HEK293 (cell line): Measurements from ENCODE around the gene GSC.

Source experiments
- CTCF ChIA-PET: fragments of 350-600 bp; formaldehyde crosslinking; extraction: SDS; loops from one replicate; lab custom pipeline; 2021; ENCODE audit warnings: antibody characterized with exemption; lab: Yijun Ruan, JAX
- POLR2A ChIA-PET: fragments of 300-600 bp; formaldehyde crosslinking; extraction: SDS; loops from one replicate; lab custom pipeline; 2020; ENCODE audit warnings: antibody characterized with exemption, inconsistent platforms; lab: Yijun Ruan, JAX
- H3K27ac ChIP-seq: fragments of 200-500 bp; sonication (Bioruptor generic); 2 replicates; pipeline ENCODE4 v1.5.1; 2014; ENCODE audit warnings: low read depth, low read length, control low read depth, inconsistent platforms; ENCODE audit errors: extremely low read depth
- H3K36me3 ChIP-seq, 2 experiments: fragments of 200-500 bp in 1 of 2; sonication (Bioruptor generic) in 1 of 2; 1 replicate in 1 of 2; 2 replicates in 1 of 2; pipeline ENCODE4 v1.5.1; 2014 to 2017; ENCODE audit warnings: inconsistent platforms in 2 of 2, low read length in 2 of 2; ENCODE audit not compliant: control insufficient read depth in 2 of 2, insufficient read depth in 1 of 2
- H3K4me1 ChIP-seq: fragments of 200-500 bp; sonication (Bioruptor generic); 2 replicates; pipeline ENCODE4 v1.5.1; 2014; ENCODE audit warnings: mild to moderate bottlenecking, low read length, inconsistent platforms; ENCODE audit not compliant: control insufficient read depth, insufficient read depth
- H3K4me3 ChIP-seq: 2 replicates; pipeline ENCODE4 v1.5.1; 2011; ENCODE audit warnings: low read depth, mild to moderate bottlenecking, control low read depth, low read length, moderate library complexity
- H3K9me3 ChIP-seq: fragments of 200-500 bp; sonication (Bioruptor generic); 2 replicates; pipeline ENCODE4 v1.5.1; 2014; ENCODE audit warnings: low read depth, low read length, inconsistent platforms; ENCODE audit not compliant: control insufficient read depth, insufficient read depth
- ATF2 ChIP-seq: fragments of 450-650 bp; formaldehyde crosslinking; IDR thresholded peaks from 2 replicates; pipeline ENCODE4 v1.5.1; 2016; ENCODE audit warnings: missing biosample characterization, missing genetic modification characterization, low read depth
- HOXD13 ChIP-seq: sonication (generic); formaldehyde crosslinking; IDR thresholded peaks from 2 replicates; pipeline ENCODE4 v1.8.0; 2022; ENCODE audit warnings: missing genetic modification reagents, borderline replicate concordance
- PATZ1 ChIP-seq: fragments of 450-650 bp; formaldehyde crosslinking; IDR thresholded peaks from 2 replicates; pipeline ENCODE4 v1.5.1; 2016; ENCODE audit warnings: missing biosample characterization, missing genetic modification characterization
- PRDM1 ChIP-seq: fragments of 450-650 bp; formaldehyde crosslinking; IDR thresholded peaks from 2 replicates; pipeline ENCODE4; 2016; ENCODE audit warnings: missing biosample characterization, missing genetic modification characterization
- ZBTB8A ChIP-seq: fragments of 450-650 bp; formaldehyde crosslinking; IDR thresholded peaks from 2 replicates; pipeline ENCODE4 v1.5.1; 2016; ENCODE audit warnings: missing biosample characterization, missing genetic modification characterization
- ZNF16 ChIP-seq: fragments of 450-650 bp; formaldehyde crosslinking; IDR thresholded peaks from 2 replicates; pipeline ENCODE4 v1.5.1; 2016; ENCODE audit warnings: low read depth, missing biosample characterization, missing genetic modification characterization
- ZNF184 ChIP-seq: fragments of 450-650 bp; IDR thresholded peaks from 2 replicates; pipeline ENCODE4 v1.5.1; 2018; ENCODE audit warnings: missing biosample characterization, mild to moderate bottlenecking, missing genetic modification characterization
- ZNF19 ChIP-seq: fragments of 450-650 bp; formaldehyde crosslinking; IDR thresholded peaks from 2 replicates; pipeline ENCODE4; 2016; ENCODE audit warnings: missing biosample characterization, missing genetic modification characterization, low read depth
- ZNF202 ChIP-seq: fragments of 450-650 bp; formaldehyde crosslinking; IDR thresholded peaks from 2 replicates; pipeline ENCODE4 v1.5.1; 2016; ENCODE audit warnings: missing biosample characterization, missing genetic modification characterization, borderline replicate concordance
- ZNF248 ChIP-seq: fragments of 450-650 bp; formaldehyde crosslinking; IDR thresholded peaks from 2 replicates; pipeline ENCODE4 v1.5.1; 2017; ENCODE audit warnings: missing biosample characterization, missing genetic modification characterization
- ZNF266 ChIP-seq: fragments of 450-650 bp; formaldehyde crosslinking; IDR thresholded peaks from 2 replicates; pipeline ENCODE4 v1.5.1; 2016; ENCODE audit warnings: missing biosample characterization, missing genetic modification characterization, low read depth
- ZNF311 ChIP-seq: fragments of 450-650 bp; formaldehyde crosslinking; IDR thresholded peaks from 2 replicates; pipeline ENCODE4 v1.5.1; 2017; ENCODE audit warnings: missing biosample characterization, missing genetic modification characterization, borderline replicate concordance
- ZNF398 ChIP-seq: fragments of 450-650 bp; formaldehyde crosslinking; IDR thresholded peaks from 2 replicates; pipeline ENCODE4 v1.5.1; 2017; ENCODE audit warnings: missing biosample characterization, missing genetic modification characterization
- ZNF529 ChIP-seq: fragments of 450-650 bp; formaldehyde crosslinking; IDR thresholded peaks from 2 replicates; pipeline ENCODE4 v1.5.1; 2017; ENCODE audit warnings: missing genetic modification characterization, missing biosample characterization; ENCODE audit not compliant: insufficient replicate concordance
- ZNF660 ChIP-seq: fragments of 450-650 bp; IDR thresholded peaks from 2 replicates; pipeline ENCODE4 v1.5.1; 2018; ENCODE audit warnings: missing biosample characterization, mild to moderate bottlenecking, missing genetic modification characterization

Gene GSC

GRCh38 chr14:94770251-94770749 lies 387 bp upstream of the GSC start (continued):
- TF ChIP-seq ATF2 = peak; percentile 50; the same call in 1 of the 2 replicates
- 0 out of 2 replicates have a peak, but pooled peaks have one; percentile 14 for TF ChIP-seq PATZ1 (tag by site-specific recombination)
- TF ChIP-seq, all 188 proteins: peak for 6

GRCh38 chr14:94768521-94769390 lies 1.2 kb downstream of the GSC start:
- Histone ChIP-seq H3K4me1 (no peaks in the 10 kb centered on the region), H3K27ac (no peak overlapping the region), H3K4me3 (peak overlapping the region; percentile 65), H3K36me3 (peaks cover 0 to 16% of the 10 kb centered on the region in 2 experiments; a peak in 1 of 3 replicates), H3K9me3 (no peaks in the 10 kb centered on the region)
- POLR2A ChIA-PET = no interaction called here
- TF ChIP-seq ZNF398 (tag by site-specific recombination) (no peak), ZNF202 (tag by site-specific recombination) (peak; percentile 23; the same call in 1 of the 2 replicates), PRDM1 (tag by site-specific recombination) (no peak), ZNF311 (tag by site-specific recombination) (no peak)
- CTCF ChIA-PET = no interaction called here

- ChIA-PET POLR2A (no interaction called here), CTCF (no interaction called here)
- Histone ChIP-seq H3K4me3 (no peak overlapping the region), H3K36me3 (peaks cover 0 to 16% of the 10 kb centered on the region in 2 experiments; a peak in 1 of 3 replicates), H3K4me1 (no peaks in the 10 kb centered on the region), H3K27ac (no peak overlapping the region), H3K9me3 (no peaks in the 10 kb centered on the region)
- TF ChIP-seq ZNF660 (tag by site-specific recombination) = no peak
- TF ChIP-seq HOXD13 (CRISPR knock-in tag) = no peak
- TF ChIP-seq ZNF529 = no peak
- TF ChIP-seq ZBTB8A = no peak
- TF ChIP-seq ZNF248 (tag by site-specific recombination) = no peak
- no peak for TF ChIP-seq ZNF184
- no peak for TF ChIP-seq ZNF16 (tag by site-specific recombination)
- no peak for TF ChIP-seq ZNF19 (tag by site-specific recombination)
- no peak for TF ChIP-seq ZNF266 (tag by site-specific recombination)
These were observed 1.8 kb downstream of the GSC start for GRCh38 chr14:94768141-94768520.
